ENCODE measurements around the gene PEX11G. TPM values are rescaled to one million over a fixed set of nuclear protein-coding genes. Genes with fewer than 3 reads are reported as not detected.
"Not testable (repeated sequence)": the region's sequence is repeated elsewhere in the genome, so short reads cannot be mapped to it uniquely, and the experiment has no call there.

The PEX11G gene
- total RNA-seq, 4 donors from 2014 or later: 0.51 to 1.4 (median 1.1) TPM; not detected in 1

GRCh38 chr19:7440188-7440975, 48.5 kb downstream of the PEX11G start:
- no peak for TF ChIP-seq CTCF (IDR thresholded peaks at IDR 0.05 in 4 of 5, conservative IDR thresholded peaks at IDR 0.05 in 1 of 5)
- no peak for TF ChIP-seq POLR2A (IDR thresholded peaks at IDR 0.05)
- no peaks in the 10 kb centered on the region for H3K4me1 ChIP-seq
- no peak for DNase-seq
- intact Hi-C loops (cut with DNase I; ENCODE audit: low total_unique reads) (no loop called here), in situ Hi-C loops (cut with MboI; ENCODE audit: low sequenced_read_pairs in 4 of 4) (no loop called here)
- peaks cover 0 to 47% of the 10 kb centered on the region in 2 donors for H3K36me3 ChIP-seq
- no peaks in the 10 kb centered on the region for H3K27me3 ChIP-seq
- no peak for ATAC-seq
- no peaks in the 10 kb centered on the region for H3K9me3 ChIP-seq
- H3K27ac ChIP-seq: no peak overlapping the region
- H3K4me3 ChIP-seq: no peak overlapping the region

GRCh38 chr19:7435586-7435985, 53.2 kb downstream of the PEX11G start:
- in situ Hi-C loops (cut with MboI; ENCODE audit: low sequenced_read_pairs in 4 of 4): no loop called here
- intact Hi-C loops (cut with DNase I; ENCODE audit: low total_unique reads): no loop called here
- ATAC-seq: no peak

GRCh38 chr19:7434391-7434790, 54.4 kb downstream of the PEX11G start:
- DNase-seq: no peak
- intact Hi-C loops (cut with DNase I; ENCODE audit: low total_unique reads) (no loop called here), in situ Hi-C loops (cut with MboI; ENCODE audit: low sequenced_read_pairs in 4 of 4) (no loop called here)
- H3K36me3 ChIP-seq: no peaks in the 10 kb centered on the region
- H3K27me3 ChIP-seq: no peaks in the 10 kb centered on the region
- ATAC-seq: no peak
- H3K4me1 ChIP-seq: no peaks in the 10 kb centered on the region
- no peak overlapping the region for H3K4me3 ChIP-seq
- no peak for TF ChIP-seq CTCF (IDR thresholded peaks at IDR 0.05 in 4 of 5, conservative IDR thresholded peaks at IDR 0.05 in 1 of 5)
- no peak for TF ChIP-seq POLR2A (IDR thresholded peaks at IDR 0.05)
- no peaks in the 10 kb centered on the region for H3K9me3 ChIP-seq
- H3K27ac ChIP-seq: no peak overlapping the region

More at GRCh38 chr19:7435586-7435985, 53.2 kb downstream of the PEX11G start:
- H3K4me1 ChIP-seq: no peaks in the 10 kb centered on the region
- TF ChIP-seq POLR2A (IDR thresholded peaks at IDR 0.05): no peak
- DNase-seq: no peak
- no peaks in the 10 kb centered on the region for H3K27me3 ChIP-seq
- no peak overlapping the region for H3K4me3 ChIP-seq
- no peak overlapping the region for H3K27ac ChIP-seq
- no peaks in the 10 kb centered on the region for H3K9me3 ChIP-seq
- peaks cover 0 to 6% of the 10 kb centered on the region in 2 donors for H3K36me3 ChIP-seq

GRCh38 chr19:7433456-7433855, 55.4 kb downstream of the PEX11G start:
- ATAC-seq; in situ Hi-C loops (cut with MboI; ENCODE audit: low sequenced_read_pairs in 4 of 4); H3K9me3 ChIP-seq; H3K4me3 ChIP-seq; H3K27me3 ChIP-seq; intact Hi-C loops (cut with DNase I; ENCODE audit: low total_unique reads); H3K36me3 ChIP-seq; H3K4me1 ChIP-seq; DNase-seq; H3K27ac ChIP-seq: not testable (repeated sequence)

GRCh38 chr19:7429638-7430282, 59.1 kb downstream of the PEX11G start:
- H3K4me1 ChIP-seq: no peaks in the 10 kb centered on the region
- no peaks in the 10 kb centered on the region for H3K9me3 ChIP-seq
- intact Hi-C loops (cut with DNase I; ENCODE audit: low total_unique reads) (no loop called here), in situ Hi-C loops (cut with MboI; ENCODE audit: low sequenced_read_pairs in 4 of 4) (no loop called here)
- H3K27ac ChIP-seq: no peak overlapping the region
- no peaks in the 10 kb centered on the region for H3K27me3 ChIP-seq
- TF ChIP-seq POLR2A (IDR thresholded peaks at IDR 0.05) (no peak), CTCF (IDR thresholded peaks at IDR 0.05 in 4 of 5, conservative IDR thresholded peaks at IDR 0.05 in 1 of 5) (no peak)
- no peak for DNase-seq
- no peak overlapping the region for H3K4me3 ChIP-seq
- ATAC-seq: no peak
- no peaks in the 10 kb centered on the region for H3K36me3 ChIP-seq

Measured in gastrocnemius medialis (tissue), 4 donors.